AG09309 (cell line): Measurements from ENCODE around the gene DHX58.
A peak's percentile ranks its signal among the peaks of the same experiment; 100 is the strongest.

ENCODE experiments used
- DNase-seq: peaks from one replicate; pipeline ENCODE4 v3.0.0-alpha.2; 2010; ENCODE audit warnings: low read depth
- H3K4me3 ChIP-seq: 2 replicates; pipeline ENCODE4 v1.5.1; 2011; ENCODE audit warnings: mild to moderate bottlenecking, low read depth, low read length, moderate library complexity; ENCODE audit not compliant: control insufficient read depth
- TF ChIP-seq, protein P1 (sequence below): IDR thresholded peaks from 2 replicates; pipeline ENCODE4 v1.5.1; 2011; ENCODE audit warnings: mild to moderate bottlenecking, low read depth, low read length, inconsistent platforms; ENCODE audit not compliant: insufficient read depth, control insufficient read depth; ENCODE audit errors: missing control alignments

DHX58 gene

DNA sequence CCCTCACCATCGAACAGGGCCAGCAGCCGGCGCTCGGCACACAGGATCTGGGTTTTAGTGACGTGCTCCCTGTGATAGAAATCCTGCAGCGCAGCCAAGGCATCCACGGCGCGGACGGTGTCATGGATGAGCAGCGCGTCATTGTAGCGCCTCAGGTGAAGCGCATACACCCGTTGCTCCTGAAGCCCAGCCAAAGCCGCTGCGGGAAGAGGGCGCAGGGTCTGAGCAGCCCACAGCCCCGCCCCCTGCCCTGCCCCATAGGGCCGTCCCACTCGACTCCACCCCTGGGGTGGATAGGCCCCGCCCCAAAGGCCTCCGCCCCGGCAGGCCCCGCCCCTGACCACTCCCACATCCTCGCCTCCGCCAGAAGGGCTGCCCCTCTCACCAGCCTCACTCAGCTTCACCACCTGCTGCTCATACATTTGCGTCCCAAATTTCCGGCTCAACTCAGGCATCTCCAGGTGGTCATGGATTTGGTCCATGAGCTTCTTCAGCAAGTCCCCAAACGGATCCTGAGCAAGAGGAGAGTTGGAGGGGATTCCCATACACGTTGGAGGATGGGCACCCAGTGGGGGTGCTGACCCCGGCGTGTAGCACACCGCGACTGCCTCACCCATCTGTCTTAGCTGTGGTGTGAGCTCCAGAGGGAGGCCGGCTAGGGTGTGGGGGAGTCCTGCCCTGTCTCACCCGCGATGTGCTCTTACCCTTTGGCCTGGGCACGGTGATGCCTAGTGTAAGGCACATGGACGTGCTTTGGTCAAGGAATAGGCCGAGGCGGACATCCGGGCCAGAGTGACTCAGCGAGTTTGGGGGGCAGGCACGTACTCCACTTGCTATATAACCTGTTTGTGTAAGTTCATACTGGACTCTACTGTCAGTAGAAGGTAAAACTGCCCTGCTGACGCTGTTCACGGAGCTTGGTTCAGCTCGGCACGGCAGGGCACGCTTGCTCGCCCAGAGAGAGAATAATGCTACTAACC, 4.6 kb downstream of the DHX58 start:
- no peak for DNase-seq
- H3K4me3 ChIP-seq = no peak overlapping the region
- TF ChIP-seq, protein P1, sequence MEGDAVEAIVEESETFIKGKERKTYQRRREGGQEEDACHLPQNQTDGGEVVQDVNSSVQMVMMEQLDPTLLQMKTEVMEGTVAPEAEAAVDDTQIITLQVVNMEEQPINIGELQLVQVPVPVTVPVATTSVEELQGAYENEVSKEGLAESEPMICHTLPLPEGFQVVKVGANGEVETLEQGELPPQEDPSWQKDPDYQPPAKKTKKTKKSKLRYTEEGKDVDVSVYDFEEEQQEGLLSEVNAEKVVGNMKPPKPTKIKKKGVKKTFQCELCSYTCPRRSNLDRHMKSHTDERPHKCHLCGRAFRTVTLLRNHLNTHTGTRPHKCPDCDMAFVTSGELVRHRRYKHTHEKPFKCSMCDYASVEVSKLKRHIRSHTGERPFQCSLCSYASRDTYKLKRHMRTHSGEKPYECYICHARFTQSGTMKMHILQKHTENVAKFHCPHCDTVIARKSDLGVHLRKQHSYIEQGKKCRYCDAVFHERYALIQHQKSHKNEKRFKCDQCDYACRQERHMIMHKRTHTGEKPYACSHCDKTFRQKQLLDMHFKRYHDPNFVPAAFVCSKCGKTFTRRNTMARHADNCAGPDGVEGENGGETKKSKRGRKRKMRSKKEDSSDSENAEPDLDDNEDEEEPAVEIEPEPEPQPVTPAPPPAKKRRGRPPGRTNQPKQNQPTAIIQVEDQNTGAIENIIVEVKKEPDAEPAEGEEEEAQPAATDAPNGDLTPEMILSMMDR = no peak

- H3K4me3 ChIP-seq = no peak overlapping the region
- DNase-seq = no peak
- TF ChIP-seq, protein P1 = no peak
These were observed 5.4 kb downstream of the DHX58 start for GRCh38 chr17:42107124-42107523.

- no peak for DNase-seq
- TF ChIP-seq, protein P1 = no peak
- no peak overlapping the region for H3K4me3 ChIP-seq
These were observed 6.5 kb downstream of the DHX58 start for GRCh38 chr17:42106009-42106408.

DNA sequence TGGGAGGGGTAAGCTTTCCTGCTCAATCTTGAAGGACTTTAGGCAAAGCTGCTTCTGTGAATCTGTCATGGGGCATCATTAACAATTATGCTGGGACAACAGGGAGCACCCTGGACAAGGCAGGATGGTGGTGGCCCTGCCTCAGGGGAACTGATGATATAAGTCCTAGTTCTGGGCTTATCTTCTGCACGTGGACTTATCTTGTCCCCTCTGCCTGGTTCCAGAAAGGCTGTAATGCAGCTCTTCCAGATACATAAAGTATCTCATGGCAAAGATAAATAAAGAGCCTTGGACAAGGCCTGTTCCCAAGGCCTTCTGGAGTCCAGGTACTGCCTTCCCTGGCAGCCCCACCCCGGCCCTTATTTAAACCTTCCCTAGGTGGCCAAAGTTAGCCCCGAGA, 8.2 kb downstream of the DHX58 start:
- DNase-seq = no peak
- H3K4me3 ChIP-seq = no peak overlapping the region
- TF ChIP-seq, protein P1 = no peak

DNA sequence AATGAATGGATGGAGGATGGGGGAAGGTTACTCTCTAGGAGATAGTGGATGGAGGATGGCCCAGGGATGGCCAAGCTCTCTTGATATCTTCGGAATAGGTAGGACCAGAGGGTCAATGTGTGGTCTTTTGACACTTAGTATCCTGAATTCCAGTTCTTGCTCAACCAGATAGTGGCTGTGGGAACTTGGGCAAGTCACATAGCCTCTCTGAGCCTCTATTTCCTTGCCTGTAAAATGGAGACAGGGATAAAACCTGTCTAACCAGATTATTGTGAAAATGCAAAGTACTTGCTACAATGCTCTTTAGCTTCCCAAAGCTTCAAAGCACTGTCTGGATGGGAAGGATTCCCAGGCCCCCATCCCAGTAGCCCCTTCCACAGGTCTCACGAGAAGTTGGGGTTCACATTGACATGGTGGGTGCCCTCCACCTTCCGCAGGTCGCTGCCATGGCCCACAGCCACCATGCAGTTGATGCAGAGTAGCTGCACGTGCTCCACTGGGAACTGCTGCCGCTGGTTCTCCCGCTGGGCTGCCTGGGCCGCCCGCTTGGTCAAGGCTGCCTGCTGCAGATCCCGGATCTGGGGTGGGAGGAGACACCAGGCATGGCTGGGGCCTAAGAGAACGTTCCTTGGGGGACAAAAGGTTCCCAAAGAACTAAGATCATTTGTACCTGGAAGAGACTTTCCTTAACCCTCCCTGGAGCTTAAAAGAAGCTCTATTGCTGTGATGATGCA, 9.1 kb downstream of the DHX58 start:
- TF ChIP-seq, protein P1 = no peak
- H3K4me3 ChIP-seq = no peak overlapping the region
- no peak for DNase-seq

GRCh38 chr17:42101513-42102292, 10.8 kb downstream of the DHX58 start:
- no peak for DNase-seq
- no peak overlapping the region for H3K4me3 ChIP-seq
- TF ChIP-seq, protein P1 = peak; percentile 91
